Peyer's patch (tissue), 4 donors: ENCODE measurements around the gene ANKS1A.

Experiments used
- POLR2A ChIP-seq, 2 donors: fragments of 450-650 bp; IDR thresholded peaks; one replicate each; pipeline ENCODE4 v1.5.1; 2017; ENCODE audit warnings: antibody characterized with exemption in 2 of 2, mild to moderate bottlenecking in 2 of 2, moderate library complexity in 2 of 2
- TF ChIP-seq, protein P1 (sequence below), 6 experiments: fragments of 450-650 bp in 4 of 6; fragments of 200-600 bp in 2 of 6; sonication (generic) in 1 of 6; IDR thresholded peaks; one replicate each; pipeline ENCODE4 v1.5.1; 2017 to 2019; ENCODE audit warnings: antibody characterized with exemption in 6 of 6, mild to moderate bottlenecking in 3 of 6, moderate library complexity in 1 of 6

GRCh38 chr6:35036059-35036827 lies 147.2 kb downstream of the ANKS1A start:
- TF ChIP-seq, protein P1, sequence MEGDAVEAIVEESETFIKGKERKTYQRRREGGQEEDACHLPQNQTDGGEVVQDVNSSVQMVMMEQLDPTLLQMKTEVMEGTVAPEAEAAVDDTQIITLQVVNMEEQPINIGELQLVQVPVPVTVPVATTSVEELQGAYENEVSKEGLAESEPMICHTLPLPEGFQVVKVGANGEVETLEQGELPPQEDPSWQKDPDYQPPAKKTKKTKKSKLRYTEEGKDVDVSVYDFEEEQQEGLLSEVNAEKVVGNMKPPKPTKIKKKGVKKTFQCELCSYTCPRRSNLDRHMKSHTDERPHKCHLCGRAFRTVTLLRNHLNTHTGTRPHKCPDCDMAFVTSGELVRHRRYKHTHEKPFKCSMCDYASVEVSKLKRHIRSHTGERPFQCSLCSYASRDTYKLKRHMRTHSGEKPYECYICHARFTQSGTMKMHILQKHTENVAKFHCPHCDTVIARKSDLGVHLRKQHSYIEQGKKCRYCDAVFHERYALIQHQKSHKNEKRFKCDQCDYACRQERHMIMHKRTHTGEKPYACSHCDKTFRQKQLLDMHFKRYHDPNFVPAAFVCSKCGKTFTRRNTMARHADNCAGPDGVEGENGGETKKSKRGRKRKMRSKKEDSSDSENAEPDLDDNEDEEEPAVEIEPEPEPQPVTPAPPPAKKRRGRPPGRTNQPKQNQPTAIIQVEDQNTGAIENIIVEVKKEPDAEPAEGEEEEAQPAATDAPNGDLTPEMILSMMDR (IDR thresholded peaks at IDR 0.05): no peak
- TF ChIP-seq POLR2A (IDR thresholded peaks at IDR 0.05): no peak
